ENCODE data around the gene WNT5A. TPM values are rescaled to one million over a fixed set of nuclear protein-coding genes. Genes with fewer than 3 reads are reported as not detected.

Gene WNT5A
- total RNA-seq, 1 donor from 2014 or later = 45.8 TPM

- Histone ChIP-seq H3K36me3 (ENCODE audit: insufficient read depth, low read length) (peaks cover 2% of the 10 kb centered on the region), H3K4me3 (ENCODE audit: insufficient read depth, low read depth, low read length) (peak overlapping the region; percentile 87), H3K9me3 (ENCODE audit: insufficient read depth, low read depth, low read length) (no peaks in the 10 kb centered on the region), H3K27ac (ENCODE audit: low read depth, low read length) (peak overlapping the region; percentile 97), H3K27me3 (ENCODE audit: insufficient read depth, low read length) (no peaks in the 10 kb centered on the region), H3K79me2 (ENCODE audit: insufficient read depth, low read length) (peaks cover 87% of the 10 kb centered on the region), H3K4me2 (ENCODE audit: low read length) (peak overlapping the region; percentile 97), H3K4me1 (ENCODE audit: insufficient read depth, low read length) (peaks cover 47% of the 10 kb centered on the region), H3K9ac (ENCODE audit: low read length) (peak overlapping the region; percentile 99), H4K20me1 (ENCODE audit: insufficient read depth, low read length) (no peaks in the 10 kb centered on the region), H2AFZ (ENCODE audit: low read depth, low read length) (peak overlapping the region; percentile 20)
- Mint-ChIP-seq H3K4me1 (ENCODE audit: low read depth, unreplicated experiment) (peaks cover 21% of the 10 kb centered on the region), H3K27ac (ENCODE audit: unreplicated experiment) (peak overlapping the region; percentile 98), H3K9me3 (ENCODE audit: unreplicated experiment) (no peaks in the 10 kb centered on the region), H3K27me3 (ENCODE audit: low read depth, unreplicated experiment) (peaks cover 1% of the 10 kb centered on the region), H3K36me3 (ENCODE audit: low read depth, unreplicated experiment) (peaks cover 4% of the 10 kb centered on the region), H3K4me3 (ENCODE audit: unreplicated experiment) (peak overlapping the region; percentile 99)
- FAIRE-seq (no peak), DNase-seq (ENCODE audit: low read depth) (peak; percentile 79)
- TF ChIP-seq EZH2 (IDR thresholded peaks at IDR 0.05; ENCODE audit: insufficient read depth, low read length) = no peak
- peak; percentile 20 for TF ChIP-seq CTCF (IDR thresholded peaks at IDR 0.05; ENCODE audit: insufficient read depth, low read depth, low read length)
These were observed 2.0 kb downstream of the WNT5A start for GRCh38 chr3:55484801-55485791.

GRCh38 chr3:55484191-55484689 is 2.9 kb downstream of the WNT5A start:
- no peak for DNase-seq (ENCODE audit: low read depth)
- Mint-ChIP-seq H3K36me3 (ENCODE audit: low read depth, unreplicated experiment) (peaks cover 6% of the 10 kb centered on the region), H3K4me1 (ENCODE audit: low read depth, unreplicated experiment) (peaks cover 17% of the 10 kb centered on the region), H3K27ac (ENCODE audit: unreplicated experiment) (peak overlapping the region; percentile 77), H3K27me3 (ENCODE audit: low read depth, unreplicated experiment) (no peaks in the 10 kb centered on the region), H3K9me3 (ENCODE audit: unreplicated experiment) (no peaks in the 10 kb centered on the region), H3K4me3 (ENCODE audit: unreplicated experiment) (peak overlapping the region; percentile 99)
- H3K27me3 ChIP-seq (ENCODE audit: insufficient read depth, low read length) = no peaks in the 10 kb centered on the region
- peak overlapping the region; percentile 77 for H3K4me3 ChIP-seq (ENCODE audit: insufficient read depth, low read depth, low read length)
- peak overlapping the region; percentile 97 for H3K27ac ChIP-seq (ENCODE audit: low read depth, low read length)
- no peak for FAIRE-seq
- H2AFZ ChIP-seq (ENCODE audit: low read depth, low read length) = peak overlapping the region; percentile 20
- H3K4me2 ChIP-seq (ENCODE audit: low read length) = peak overlapping the region; percentile 97
- H3K79me2 ChIP-seq (ENCODE audit: insufficient read depth, low read length) = peaks cover 95% of the 10 kb centered on the region
- peak overlapping the region; percentile 99 for H3K9ac ChIP-seq (ENCODE audit: low read length)
- H4K20me1 ChIP-seq (ENCODE audit: insufficient read depth, low read length) = no peaks in the 10 kb centered on the region
- peaks cover 9% of the 10 kb centered on the region for H3K36me3 ChIP-seq (ENCODE audit: insufficient read depth, low read length)
- H3K4me1 ChIP-seq (ENCODE audit: insufficient read depth, low read length) = peaks cover 38% of the 10 kb centered on the region
- TF ChIP-seq EZH2 (IDR thresholded peaks at IDR 0.05; ENCODE audit: insufficient read depth, low read length) = no peak
- no peak for TF ChIP-seq CTCF (IDR thresholded peaks at IDR 0.05; ENCODE audit: insufficient read depth, low read depth, low read length)
- H3K9me3 ChIP-seq (ENCODE audit: insufficient read depth, low read depth, low read length) = no peaks in the 10 kb centered on the region

Measured in astrocyte (in vitro differentiated cells and primary cell).